NCI-H510A (cell line): Measurements from ENCODE around the gene PPP2R5E.
"Not testable (repeated sequence)": the region's sequence is repeated elsewhere in the genome, so short reads cannot be mapped to it uniquely, and the experiment has no call there.

Source experiments
- DNase-seq: peaks from one replicate; lab custom pipeline; 2025; lab: John Stamatoyannopoulos, UW

PPP2R5E gene

DNA sequence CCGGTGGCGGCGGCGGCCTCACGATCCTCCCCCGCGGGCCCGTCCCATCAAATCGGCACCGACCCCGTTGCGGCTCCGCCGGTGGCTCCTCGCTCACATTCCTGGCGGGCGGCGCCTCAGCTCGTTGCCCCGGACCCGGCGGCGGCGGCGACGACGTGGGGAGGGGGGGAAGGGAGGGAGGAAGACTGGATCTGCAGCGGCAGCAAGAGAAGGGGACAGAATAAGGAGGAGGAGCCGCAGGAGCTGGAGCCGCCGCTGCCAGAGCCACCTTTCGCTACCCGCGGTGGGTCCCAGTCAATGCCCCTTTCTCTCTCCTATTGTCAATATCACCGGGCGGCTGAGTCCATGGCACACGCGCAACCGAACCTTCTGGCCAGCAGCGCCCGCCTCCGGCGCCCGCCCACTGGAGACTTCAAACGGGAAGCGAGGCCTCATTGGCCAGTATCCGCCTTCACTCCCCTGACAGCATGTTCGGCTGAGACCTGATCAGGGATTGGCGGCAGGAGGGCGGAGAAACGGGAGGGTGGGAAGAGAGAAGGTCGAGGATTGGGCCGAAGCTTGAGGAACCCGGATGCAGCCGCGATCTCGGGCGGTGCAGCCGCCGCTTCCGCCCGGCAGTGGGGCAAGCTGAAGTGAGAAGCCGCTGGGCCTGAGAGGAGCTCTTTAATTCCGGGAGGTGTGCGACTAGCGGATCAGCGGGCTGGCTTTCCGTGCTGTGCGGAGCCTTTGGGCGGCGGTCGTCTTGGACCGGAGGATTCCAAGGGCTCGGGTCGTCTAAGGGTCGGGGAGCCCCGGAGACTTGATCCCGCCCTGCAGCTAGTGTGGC is at the start of gene PPP2R5E:
PPP2R5E (minus strand) TSS at position 378 of the 826 bp plus-strand sequence. CDS start 3,692 bp downstream, outside the sequence.
- peak; percentile 97 for DNase-seq

- not testable (repeated sequence) for DNase-seq
Measured at GRCh38 chr14:63583046-63583445, 39.9 kb upstream of the PPP2R5E start.

- DNase-seq = no peak
Measured at GRCh38 chr14:63581491-63581890, 38.3 kb upstream of the PPP2R5E start.

GRCh38 chr14:63578300-63578699 is 35.1 kb upstream of the PPP2R5E start:
- DNase-seq = no peak

DNA sequence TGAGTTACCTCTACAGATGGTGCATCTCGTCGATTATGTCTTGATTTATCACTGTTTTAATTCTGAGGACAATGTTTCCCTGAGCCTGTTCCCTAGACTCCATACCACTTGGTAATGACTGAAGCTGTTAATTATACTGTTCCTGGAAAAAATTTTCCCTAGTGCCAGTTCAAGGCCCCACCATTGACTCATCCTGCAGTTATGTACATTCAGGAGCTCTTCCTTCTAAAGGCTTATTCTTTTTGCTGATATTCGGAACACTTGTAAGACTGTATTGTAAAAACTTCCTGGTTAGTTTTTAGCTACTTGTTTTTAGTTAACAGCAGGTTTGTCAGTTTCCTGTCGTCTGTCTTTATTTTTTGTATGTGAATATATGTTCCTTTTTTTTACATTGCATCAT is 30.4 kb upstream of the PPP2R5E start:
- no peak for DNase-seq

DNA sequence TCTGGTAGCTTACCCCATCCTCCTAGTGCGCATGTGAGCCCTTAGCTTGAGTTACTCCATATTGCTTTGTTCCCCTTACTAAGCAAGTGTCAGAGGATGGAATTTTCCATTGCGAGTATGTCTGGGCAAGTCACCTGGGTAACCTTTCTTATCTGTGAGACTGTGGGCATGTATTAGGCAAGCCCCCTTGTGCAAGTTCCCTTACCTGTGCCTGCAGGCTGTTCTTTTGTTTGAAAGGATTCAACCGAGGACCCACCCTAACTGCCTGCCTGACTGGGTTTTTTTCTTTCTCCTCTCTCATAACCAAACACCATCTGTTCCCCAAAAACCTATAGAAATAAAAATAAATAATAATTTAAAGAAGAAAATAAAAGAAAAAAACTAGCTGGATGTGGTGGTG is 22.3 kb upstream of the PPP2R5E start:
- DNase-seq = no peak

- DNase-seq = no peak
Measured at GRCh38 chr14:63564318-63564717, 21.1 kb upstream of the PPP2R5E start.

DNA sequence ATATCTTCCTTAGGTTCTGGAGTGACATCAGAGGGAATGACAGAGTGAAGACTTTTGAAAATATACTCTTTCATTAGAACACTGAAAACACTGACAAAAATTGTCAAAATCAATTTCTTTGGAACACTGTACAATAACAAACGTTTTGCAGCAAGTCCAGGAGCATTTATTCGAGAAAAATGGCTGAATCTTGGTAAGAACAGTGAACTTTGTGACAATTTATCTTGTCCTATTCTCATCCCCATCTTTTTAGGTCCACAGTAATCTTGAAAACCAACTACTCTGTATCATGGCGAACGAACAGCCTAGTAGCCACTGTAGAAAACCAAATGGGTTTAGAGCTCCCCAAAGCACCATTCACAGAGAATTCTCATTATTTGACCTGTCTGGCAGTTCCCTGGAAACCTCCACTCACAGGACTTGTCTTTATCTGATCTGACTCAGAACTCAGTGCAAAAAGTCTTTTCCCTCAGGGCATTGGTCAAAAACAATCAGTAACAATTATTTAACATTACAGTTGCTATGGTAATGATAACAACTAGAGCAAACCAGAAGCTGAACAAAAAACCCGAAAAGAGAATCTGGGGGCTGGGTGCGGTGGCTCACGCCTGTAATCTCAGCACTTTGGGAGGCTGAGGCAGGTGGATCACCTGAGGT is 20.3 kb upstream of the PPP2R5E start:
- DNase-seq = no peak

GRCh38 chr14:63562405-63562804 is 19.2 kb upstream of the PPP2R5E start:
- DNase-seq = no peak

DNA sequence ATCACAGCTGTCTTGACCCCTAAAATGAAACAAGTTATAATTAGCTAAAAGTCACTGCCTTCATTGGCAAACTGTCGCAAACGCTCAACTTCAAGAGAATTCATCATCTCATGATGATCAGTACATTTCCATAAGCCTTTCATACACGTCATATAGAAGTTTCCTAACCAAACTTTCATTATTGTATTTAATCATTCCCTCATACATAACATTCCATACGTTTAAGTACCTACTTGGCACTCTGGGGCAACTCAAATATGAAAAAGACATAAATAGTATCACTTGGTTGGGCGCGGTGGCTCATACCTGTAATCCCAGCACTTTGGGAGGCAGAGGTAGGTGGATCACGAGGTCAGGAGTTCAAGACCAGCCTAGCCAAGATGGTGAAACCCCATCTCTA is 12.4 kb upstream of the PPP2R5E start:
- no peak for DNase-seq

DNA sequence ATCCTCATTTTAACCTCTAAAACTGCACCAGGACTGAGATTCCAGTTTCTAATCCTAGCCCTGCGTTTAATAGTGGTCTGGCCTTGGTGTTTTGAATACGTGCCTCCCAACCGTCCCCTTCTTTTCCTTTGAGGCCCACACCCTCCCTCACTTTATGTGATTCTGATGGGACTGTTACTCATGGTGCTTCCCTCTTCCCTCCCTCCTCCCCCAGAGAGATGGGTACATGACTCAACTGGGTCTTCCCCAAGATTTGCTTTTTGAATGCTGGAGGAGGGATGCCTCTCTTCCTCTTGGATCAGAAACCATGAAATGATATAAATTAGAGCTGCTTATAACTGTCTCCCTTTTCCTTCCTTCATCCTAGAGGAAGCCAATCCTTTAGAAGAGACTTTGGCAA is 8.2 kb upstream of the PPP2R5E start:
- DNase-seq = no peak

DNA sequence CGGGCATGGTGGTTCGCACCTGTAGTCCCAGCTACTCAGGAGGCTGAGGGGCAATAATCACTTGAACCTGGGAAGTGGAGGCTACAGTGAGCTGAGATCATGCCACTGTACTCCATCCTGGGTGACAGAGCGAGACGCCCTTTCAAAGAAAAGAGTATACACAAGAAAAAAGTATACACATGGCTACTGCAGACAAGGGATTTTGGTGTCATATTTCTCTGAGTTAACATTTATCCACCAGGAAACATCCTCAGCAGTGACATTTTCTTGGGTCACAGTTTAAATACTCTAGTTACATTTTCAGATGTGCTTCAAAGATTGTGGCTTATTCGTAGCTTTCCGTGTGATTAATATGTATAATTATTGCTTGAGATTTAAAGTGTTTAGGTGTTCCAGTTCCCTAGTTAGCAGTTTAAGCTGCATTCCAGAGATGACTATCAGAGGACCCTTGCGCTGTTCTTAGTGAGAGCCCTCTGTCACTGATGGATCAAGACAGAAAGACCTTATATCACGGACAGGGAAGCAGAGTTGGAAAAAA is 4.7 kb upstream of the PPP2R5E start:
- DNase-seq = no peak

- no peak for DNase-seq
Measured at GRCh38 chr14:63545431-63545830, 2.3 kb upstream of the PPP2R5E start.

GRCh38 chr14:63544591-63545299 is 1.6 kb upstream of the PPP2R5E start:
- no peak for DNase-seq

GRCh38 chr14:63543826-63544406 is 739 bp upstream of the PPP2R5E start:
- no peak for DNase-seq

- DNase-seq = peak; percentile 12
Measured at GRCh38 chr14:63542231-63542999, 762 bp downstream of the PPP2R5E start.

- DNase-seq = no peak
Measured at GRCh38 chr14:63535918-63536317, 7.3 kb downstream of the PPP2R5E start.

GRCh38 chr14:63533474-63533873 is 9.7 kb downstream of the PPP2R5E start:
- no peak for DNase-seq

- DNase-seq = no peak
Measured at GRCh38 chr14:63524537-63525155, 18.5 kb downstream of the PPP2R5E start.

GRCh38 chr14:63523735-63524426 is 19.3 kb downstream of the PPP2R5E start:
- no peak for DNase-seq
